ENCODE measurements around the gene PRSS38.

Gene PRSS38

GRCh38 chr1:227815468-227816409 is at the start of gene PRSS38:
Gene PRSS38 (plus strand): TSS chr1:227815675. CDS start chr1:227815717, 42 bp downstream.
- no peak for DNase-seq

DNA sequence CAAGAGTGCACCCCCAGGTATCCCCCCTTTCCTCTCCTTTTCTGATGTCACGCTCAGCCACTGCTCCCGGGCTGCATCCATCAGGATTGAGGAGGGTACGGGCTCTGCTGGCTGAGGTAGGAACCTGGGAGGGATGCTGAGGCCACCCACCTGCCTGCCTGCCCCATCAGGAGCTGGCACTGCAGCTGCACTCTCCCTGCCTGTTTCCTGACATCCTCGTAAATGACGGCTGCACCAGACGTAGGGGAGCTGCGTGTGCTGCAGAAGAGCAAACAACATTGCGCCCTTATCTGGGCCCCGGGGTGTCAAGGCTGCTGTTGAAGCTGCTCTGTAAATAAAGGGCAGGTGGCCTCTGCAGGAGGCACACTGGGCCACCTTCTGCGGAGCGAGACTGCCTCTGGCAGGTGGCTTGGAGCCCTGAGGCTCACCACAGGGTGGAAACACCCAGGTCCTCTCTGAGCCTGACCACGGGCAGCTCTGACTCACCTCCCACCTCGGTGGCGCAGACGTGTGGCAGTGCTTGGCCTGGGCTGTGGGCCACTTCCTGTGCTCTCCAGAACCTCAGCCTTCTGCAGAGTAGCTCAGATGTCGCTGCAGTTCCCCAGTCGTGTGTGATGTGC is 49.4 kb upstream of the PRSS38 start:
- peak; percentile 75 for DNase-seq

DNA sequence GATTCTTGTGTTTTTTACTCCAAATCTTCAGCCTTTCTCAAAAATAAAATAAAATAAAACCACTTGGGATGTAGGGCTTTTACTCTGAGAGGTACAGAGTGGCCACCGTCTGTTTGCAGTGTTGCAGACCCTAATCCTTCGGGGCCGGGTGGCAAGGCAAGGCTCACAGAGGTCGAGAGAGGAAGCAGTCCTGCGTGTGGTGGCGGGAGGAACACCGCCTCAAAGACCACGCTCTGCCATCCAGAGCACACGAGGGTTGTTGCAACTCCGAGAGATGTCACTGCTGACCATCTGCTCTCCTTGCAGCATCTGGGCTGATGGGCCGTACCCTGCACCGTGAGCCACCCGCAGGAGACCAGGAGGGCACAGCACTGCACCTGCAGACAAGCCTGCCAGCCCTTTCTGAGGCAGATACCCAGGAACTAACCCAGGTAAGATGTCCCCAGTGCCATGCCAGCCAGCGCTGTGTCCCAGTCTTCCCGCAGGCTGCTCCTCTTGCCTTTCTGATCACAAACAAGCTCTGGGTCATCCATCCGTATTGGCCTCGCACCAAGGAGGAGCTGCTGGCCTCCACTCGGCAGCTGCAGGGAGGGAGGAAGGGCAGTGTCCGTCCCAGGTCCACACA is 48.7 kb upstream of the PRSS38 start:
- DNase-seq, result no peak

DNA sequence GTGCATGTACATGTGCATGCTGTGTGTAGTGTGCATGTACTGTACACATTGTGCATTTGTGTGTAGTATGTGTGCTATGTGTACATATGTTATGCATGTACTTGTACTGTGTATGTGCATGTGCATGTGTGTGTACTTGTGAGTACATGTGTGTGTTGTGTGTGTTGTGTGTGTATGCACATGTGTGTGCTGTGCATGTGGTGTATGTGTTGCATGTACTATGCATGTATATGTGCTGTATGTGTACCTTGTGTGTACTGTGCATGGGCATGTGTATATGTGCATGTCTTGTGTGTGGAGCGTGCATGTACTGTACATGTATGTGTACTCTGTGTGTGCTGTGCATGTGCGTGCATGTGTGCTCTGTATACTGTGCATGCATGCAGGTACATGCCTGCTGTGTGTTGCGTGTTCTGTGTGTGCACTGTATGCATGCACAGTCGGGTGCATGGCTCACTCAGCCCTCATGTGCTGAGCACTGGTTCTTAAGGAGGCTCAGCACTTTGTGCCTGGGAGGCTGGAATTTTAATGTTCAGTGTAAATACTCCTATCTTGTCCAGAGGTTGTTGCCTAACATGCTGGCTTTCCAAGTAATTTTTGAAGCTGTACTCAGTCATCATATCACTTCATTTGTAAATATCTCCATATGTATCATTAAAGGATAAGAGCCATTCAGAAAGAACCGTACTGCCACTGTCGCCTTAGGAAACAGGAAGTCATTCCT is 47.9 kb upstream of the PRSS38 start:
- no peak for DNase-seq

- DNase-seq, result no peak
Measured at GRCh38 chr1:227768125-227768439, 47.4 kb upstream of the PRSS38 start.

DNA sequence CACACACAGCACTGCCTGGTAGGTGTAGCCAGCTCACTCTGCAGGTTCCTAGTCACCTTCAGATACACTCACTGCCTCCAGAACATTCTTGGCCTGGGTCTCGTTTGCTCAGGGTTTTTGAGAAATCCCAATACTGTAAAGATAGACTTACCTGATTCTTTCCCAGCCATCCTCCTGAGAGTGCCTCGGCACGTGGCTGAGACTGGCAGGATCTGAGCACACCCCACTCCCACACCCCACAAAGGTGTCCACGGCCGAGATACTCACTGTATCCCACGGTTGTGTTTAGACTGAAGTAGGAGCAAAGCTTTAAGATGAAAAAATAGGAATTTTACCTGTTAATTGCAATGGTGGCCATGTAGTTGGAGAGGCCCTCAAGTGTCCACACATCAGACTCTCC is 46.8 kb upstream of the PRSS38 start:
- DNase-seq, result no peak

DNA sequence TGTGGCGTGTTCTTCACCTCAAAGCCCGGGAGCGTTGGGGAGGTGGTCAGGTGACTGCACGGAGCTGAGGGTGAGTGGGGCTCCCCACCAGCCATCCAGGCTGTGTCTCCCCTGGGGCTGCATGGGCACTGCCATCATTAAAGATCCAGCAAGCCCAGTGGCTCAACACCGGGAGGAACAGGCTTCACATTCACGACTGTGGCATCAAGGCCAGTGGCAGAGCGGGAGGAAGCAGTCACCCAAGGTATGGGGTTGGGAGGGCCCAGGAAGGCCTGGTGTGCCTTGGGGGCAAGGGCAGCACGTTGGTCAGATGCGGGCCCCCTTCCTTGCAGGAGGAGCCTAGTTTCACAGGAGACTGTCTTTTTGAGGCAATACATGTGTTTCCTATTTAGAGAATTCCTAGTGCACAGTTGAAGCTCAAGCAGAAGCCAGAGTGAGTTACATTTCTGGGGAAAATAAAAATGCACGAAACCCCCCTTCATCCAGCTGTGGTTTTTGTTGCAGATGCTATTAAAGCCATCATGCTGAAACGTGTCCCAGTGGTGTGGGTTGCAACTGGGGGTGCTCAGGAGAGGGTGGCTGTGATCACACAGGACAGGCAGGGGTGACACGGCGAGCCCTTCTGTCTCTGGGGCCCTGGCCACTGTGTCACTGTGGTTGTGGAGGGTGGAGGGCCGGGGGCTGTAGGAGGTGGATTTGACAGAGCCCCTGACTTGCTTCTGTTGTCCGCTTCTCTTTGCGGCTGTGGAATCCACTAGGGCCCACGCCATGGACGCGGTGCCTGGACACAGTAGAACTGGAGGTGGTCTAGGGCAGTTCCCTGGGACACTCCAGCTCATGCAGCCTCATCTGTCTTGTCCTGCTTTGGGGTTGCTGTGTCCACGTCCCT is 46.2 kb upstream of the PRSS38 start:
- no peak for DNase-seq

- no peak for DNase-seq
Measured at GRCh38 chr1:227769936-227770494, 45.5 kb upstream of the PRSS38 start.

DNA sequence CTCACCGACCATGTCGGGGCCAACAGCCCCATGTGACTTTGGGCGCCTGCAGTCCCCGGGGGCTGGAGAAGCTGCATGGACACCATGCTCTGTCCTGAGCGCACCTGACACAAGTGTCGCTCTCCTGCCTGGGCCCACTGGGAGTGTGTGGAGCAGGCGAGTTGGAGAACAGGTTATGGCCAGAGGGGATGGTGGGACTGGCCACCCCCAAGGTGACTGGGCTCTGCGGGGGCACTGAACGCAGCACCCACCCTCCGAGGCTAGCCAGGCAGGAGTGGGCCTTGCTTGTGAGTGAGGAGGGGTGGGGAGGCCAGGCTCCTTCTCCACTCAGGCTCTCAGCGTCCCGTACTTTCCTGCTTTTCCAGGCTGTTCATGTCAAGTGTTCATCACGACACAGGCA is 44.7 kb upstream of the PRSS38 start:
- DNase-seq, result no peak

DNA sequence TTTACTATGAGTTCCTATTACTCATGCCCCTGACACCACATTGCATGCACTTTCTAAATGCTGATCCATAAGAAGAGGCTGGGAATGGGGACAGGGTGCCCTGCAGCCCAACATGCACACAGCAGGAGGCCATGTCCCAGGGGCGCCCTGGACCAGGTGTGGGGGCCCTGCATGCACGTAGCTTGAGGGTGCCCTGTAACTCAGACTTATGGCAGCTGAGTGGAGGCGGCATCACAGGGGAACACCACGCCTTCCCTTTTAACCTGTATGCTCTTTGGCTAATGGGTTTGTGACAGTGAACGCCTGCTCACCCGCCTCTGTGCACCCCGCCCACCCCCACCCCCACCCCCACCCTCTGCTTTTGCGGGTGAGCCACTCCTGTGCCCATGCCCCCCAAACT is 44.1 kb upstream of the PRSS38 start:
- no peak for DNase-seq

DNA sequence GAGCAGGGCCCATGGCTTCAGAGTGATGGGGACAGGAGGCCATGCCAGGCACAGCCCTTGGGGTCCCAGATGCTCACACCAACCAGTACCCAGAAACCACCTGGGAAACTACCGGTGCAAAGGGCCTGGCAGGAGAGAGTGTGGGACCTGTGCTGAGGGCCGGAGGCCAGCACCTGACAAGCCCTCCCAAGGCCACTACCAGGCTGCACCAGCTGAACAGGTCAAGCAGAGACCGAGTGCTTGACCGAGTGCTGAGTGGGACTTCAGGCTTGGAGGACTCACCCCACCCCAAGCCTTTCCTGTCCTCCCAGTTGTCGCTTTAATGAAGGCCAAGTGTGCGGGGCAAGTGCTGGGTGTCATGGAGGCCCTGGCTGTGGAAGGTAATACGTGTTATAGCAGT is 43.7 kb upstream of the PRSS38 start:
- no peak for DNase-seq

DNA sequence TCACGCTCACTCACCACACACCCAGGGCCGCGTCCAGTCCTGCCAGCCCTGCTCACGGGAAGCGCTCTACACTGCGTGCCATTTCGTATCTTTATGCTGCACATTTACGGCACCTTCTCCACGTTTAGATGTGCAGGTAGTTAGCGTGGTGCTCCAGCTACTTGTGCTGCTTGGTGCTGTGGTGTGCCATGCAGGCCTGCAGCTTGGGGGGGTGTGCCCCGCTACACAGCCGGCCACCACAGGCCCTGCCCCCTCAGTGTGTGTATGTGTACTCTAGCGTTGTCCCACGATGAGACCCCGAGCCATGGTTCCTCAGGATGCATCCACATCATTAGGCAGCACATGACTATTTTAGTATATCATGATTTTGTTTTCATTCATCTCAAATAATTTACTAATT is 41.9 kb upstream of the PRSS38 start:
- no peak for DNase-seq

DNA sequence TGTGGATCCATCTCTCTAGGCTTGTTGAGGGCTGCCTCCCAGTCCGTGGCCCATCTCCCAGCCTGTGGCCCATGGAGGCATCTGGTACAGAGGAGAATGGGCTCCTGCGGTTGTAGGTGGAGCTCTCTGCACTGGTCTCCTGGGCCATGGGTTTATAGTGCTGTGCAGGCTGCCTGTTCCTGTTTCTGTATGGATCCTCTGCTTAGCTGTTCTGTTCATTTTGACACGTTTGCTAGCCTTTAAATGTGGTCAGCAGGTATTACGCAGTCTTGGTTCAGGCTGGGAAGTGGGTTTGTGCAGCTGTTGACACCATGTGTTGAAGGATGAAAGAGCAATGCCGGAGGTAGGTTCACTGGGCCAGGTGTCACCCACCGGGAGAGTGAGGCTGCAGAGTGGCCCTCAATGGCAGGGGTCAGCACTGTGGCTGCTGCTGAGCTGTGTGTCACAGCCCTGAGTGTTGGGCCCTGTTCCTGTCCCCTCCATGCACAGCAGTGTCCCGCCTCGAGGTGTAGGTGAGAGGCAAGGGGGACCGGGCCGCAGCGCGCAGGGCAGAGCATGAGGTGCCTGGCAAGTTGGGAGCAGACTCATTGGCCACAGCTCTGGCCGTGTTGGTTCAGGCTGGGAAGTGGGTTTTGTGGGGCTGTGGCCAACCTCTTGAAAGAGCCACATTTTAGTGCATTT is 41.3 kb upstream of the PRSS38 start:
- DNase-seq, result no peak

GRCh38 chr1:227774821-227775661 is 40.4 kb upstream of the PRSS38 start:
- no peak for DNase-seq

DNA sequence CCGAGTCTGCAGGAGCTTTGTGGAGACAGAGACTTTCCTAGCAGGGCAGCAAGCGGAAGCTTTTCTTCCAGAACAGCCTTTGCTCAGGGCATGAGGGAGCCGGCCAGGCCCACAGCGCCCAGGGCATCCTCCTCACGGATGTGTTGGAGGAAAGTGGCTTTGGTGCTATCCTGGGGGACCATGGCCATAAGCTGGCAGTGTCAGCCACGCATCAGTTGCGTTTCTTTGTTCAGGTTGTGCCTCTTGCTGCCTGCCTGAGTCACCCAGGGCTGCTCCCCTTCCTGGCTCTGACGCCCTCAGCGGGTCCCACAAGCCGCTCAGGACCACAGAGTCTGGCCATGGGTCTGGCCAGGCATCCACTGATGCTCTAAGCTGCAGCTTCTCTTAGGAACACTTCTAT is 39.6 kb upstream of the PRSS38 start:
- DNase-seq, result no peak

- no peak for DNase-seq
Measured at GRCh38 chr1:227776331-227776771, 39.1 kb upstream of the PRSS38 start.

DNA sequence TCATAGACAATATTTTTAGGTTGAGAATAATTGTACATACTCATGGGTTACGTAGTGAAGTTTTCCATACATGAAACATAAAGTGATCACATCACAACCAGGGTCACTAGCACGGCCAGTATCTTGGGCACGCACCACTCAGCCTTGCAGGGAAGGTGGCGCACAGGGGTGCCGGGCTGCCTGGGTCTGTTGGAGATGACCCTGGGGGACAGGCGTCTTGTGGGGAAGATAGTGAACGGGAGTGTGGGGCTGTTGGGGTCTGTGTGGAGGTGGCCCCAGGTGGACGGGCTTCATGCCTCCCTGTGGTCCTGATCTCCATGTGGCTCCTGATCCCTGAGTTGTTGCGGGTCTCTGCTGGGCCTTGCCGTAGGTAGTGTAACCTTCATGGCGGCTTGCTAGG is 38.3 kb upstream of the PRSS38 start:
- DNase-seq, result no peak

DNA sequence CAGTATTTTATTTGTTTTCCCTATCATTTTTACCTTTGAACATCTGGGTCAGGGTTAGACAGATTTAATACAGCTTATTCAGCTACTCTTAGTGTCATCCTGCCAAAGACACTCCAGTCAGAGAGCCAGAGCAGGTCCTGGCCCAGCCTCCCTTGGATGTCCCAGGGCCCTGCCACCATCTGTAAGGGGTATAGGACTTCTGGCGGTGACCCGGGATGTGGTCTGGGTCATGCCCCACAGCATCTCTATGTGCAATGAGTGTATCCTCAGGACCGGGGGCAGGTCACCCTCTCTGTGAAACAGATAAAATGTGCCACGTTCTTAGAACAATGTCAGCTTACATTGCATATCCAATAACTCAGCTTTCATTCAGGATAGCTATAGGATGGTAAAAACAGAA is 37.8 kb upstream of the PRSS38 start:
- no peak for DNase-seq

- no peak for DNase-seq
Measured at GRCh38 chr1:227778401-227778947, 37.0 kb upstream of the PRSS38 start.

- DNase-seq, result no peak
Measured at GRCh38 chr1:227779021-227779441, 36.4 kb upstream of the PRSS38 start.

Measured in activated CD4-positive, CD25-positive, alpha-beta regulatory T cell treated with anti-CD3 and anti-CD28 coated beads, Interleukin-2, amount 50 U/mL, for 72 hours (primary cell).